RWPE2 (cell line): ENCODE measurements around the gene MSL3B.

Source experiments
- ATAC-seq: fragments of 200-7000 bp; cut with Tn5 transposase; 3 replicates; pipeline ENCODE4 v1.9.1; 2021; ENCODE audit warnings: low read depth
- DNase-seq: peaks from one replicate; pipeline ENCODE4 v3.0.0-alpha.2; 2020; ENCODE audit warnings: low spot score
- H3K27ac ChIP-seq: fragments of 450-650 bp; 2 replicates; pipeline ENCODE4 v1.5.1; 2017; ENCODE audit warnings: mild to moderate bottlenecking; ENCODE audit not compliant: poor library complexity, severe bottlenecking
- H3K27me3 ChIP-seq: fragments of 250-450 bp; sonication (Bioruptor Pico); 2 replicates; pipeline ENCODE4 v1.5.1; 2021; ENCODE audit warnings: mild to moderate bottlenecking, moderate library complexity; ENCODE audit not compliant: insufficient read depth, poor library complexity, severe bottlenecking
- H3K36me3 ChIP-seq: fragments of 250-450 bp; sonication (Bioruptor Pico); 2 replicates; pipeline ENCODE4 v1.5.1; 2020; ENCODE audit warnings: low read depth, mild to moderate bottlenecking, moderate library complexity
- H3K4me1 ChIP-seq: fragments of 250-450 bp; sonication (Bioruptor Pico); 2 replicates; pipeline ENCODE4 v1.5.1; 2021; ENCODE audit warnings: mild to moderate bottlenecking, moderate library complexity; ENCODE audit not compliant: insufficient read depth, poor library complexity, severe bottlenecking
- H3K4me3 ChIP-seq: fragments of 250-450 bp; sonication (Bioruptor Pico); 2 replicates; pipeline ENCODE4 v1.5.1; 2021; ENCODE audit warnings: mild to moderate bottlenecking, moderate library complexity; ENCODE audit not compliant: severe bottlenecking
- H3K9me3 ChIP-seq: fragments of 250-450 bp; sonication (Bioruptor Pico); 2 replicates; pipeline ENCODE4 v1.5.1; 2021; ENCODE audit warnings: mild to moderate bottlenecking, moderate library complexity; ENCODE audit not compliant: severe bottlenecking
- CTCF ChIP-seq: fragments of 450-650 bp; IDR thresholded peaks from one replicate; pipeline ENCODE4 v1.5.1; 2017; ENCODE audit warnings: mild to moderate bottlenecking, moderate library complexity; ENCODE audit not compliant: poor library complexity, severe bottlenecking

Gene MSL3B

GRCh38 chr2:233837694-233838229, 30.4 kb downstream of the MSL3B start:
- Histone ChIP-seq H3K4me1 (no peaks in the 10 kb centered on the region), H3K27me3 (no peaks in the 10 kb centered on the region), H3K36me3 (peaks cover 84% of the 10 kb centered on the region), H3K27ac (no peak overlapping the region), H3K9me3 (no peaks in the 10 kb centered on the region), H3K4me3 (no peak overlapping the region)
- no peak for TF ChIP-seq CTCF
- DNase-seq, result no peak
- no peak for ATAC-seq

GRCh38 chr2:233836359-233836758, 31.8 kb downstream of the MSL3B start:
- DNase-seq (no peak), ATAC-seq (no peak)
- no peak for TF ChIP-seq CTCF
- Histone ChIP-seq H3K4me3 (no peak overlapping the region), H3K9me3 (no peaks in the 10 kb centered on the region), H3K27me3 (no peaks in the 10 kb centered on the region), H3K36me3 (peaks cover 70% of the 10 kb centered on the region), H3K27ac (no peak overlapping the region), H3K4me1 (no peaks in the 10 kb centered on the region)

GRCh38 chr2:233835230-233836186, 32.7 kb downstream of the MSL3B start:
- Histone ChIP-seq H3K27me3 (no peaks in the 10 kb centered on the region), H3K4me3 (no peak overlapping the region), H3K36me3 (peaks cover 62% of the 10 kb centered on the region), H3K9me3 (no peaks in the 10 kb centered on the region), H3K27ac (no peak overlapping the region), H3K4me1 (no peaks in the 10 kb centered on the region)
- ATAC-seq, result 0 out of 3 replicates have a peak, but pooled peaks have one; percentile 8
- DNase-seq, result no peak
- no peak for TF ChIP-seq CTCF

GRCh38 chr2:233833345-233833744, 34.8 kb downstream of the MSL3B start:
- Histone ChIP-seq H3K27ac (no peak overlapping the region), H3K4me3 (no peak overlapping the region), H3K36me3 (peaks cover 40% of the 10 kb centered on the region), H3K27me3 (no peaks in the 10 kb centered on the region), H3K9me3 (no peaks in the 10 kb centered on the region), H3K4me1 (no peaks in the 10 kb centered on the region)
- DNase-seq (no peak), ATAC-seq (no peak)
- no peak for TF ChIP-seq CTCF
